AG10803 (cell line): ENCODE measurements around the gene LTB.

ENCODE experiments used
- DNase-seq: peaks from one replicate; pipeline ENCODE4 v3.0.0; 2010; ENCODE audit warnings: low read depth
- H3K4me3 ChIP-seq: 2 replicates; pipeline ENCODE4 v1.5.1; 2011; ENCODE audit warnings: mild to moderate bottlenecking, low read length, control low read depth
- CTCF ChIP-seq: conservative IDR thresholded peaks from 2 replicates; pipeline ENCODE4 v1.5.1; 2011; ENCODE audit warnings: mild to moderate bottlenecking, low read length, control low read depth, inconsistent platforms

LTB gene

GRCh38 chr6:31535538-31536324 lies 46.5 kb downstream of the LTB start:
- no peak overlapping the region for H3K4me3 ChIP-seq
- no peak for TF ChIP-seq CTCF
- no peak for DNase-seq

- TF ChIP-seq CTCF, result no peak
- DNase-seq, result no peak
- H3K4me3 ChIP-seq, result no peak overlapping the region
These were observed 47.6 kb downstream of the LTB start for GRCh38 chr6:31534521-31535040.

GRCh38 chr6:31534011-31534410 lies 48.2 kb downstream of the LTB start:
- no peak for TF ChIP-seq CTCF
- DNase-seq, result no peak
- no peak overlapping the region for H3K4me3 ChIP-seq

- no peak overlapping the region for H3K4me3 ChIP-seq
- DNase-seq, result no peak
- TF ChIP-seq CTCF, result no peak
These were observed 48.8 kb downstream of the LTB start for GRCh38 chr6:31533455-31533841.

- no peak for DNase-seq
- no peak for TF ChIP-seq CTCF
- no peak overlapping the region for H3K4me3 ChIP-seq
These were observed 49.4 kb downstream of the LTB start for GRCh38 chr6:31532644-31533454.

GRCh38 chr6:31531771-31532643 lies 50.2 kb downstream of the LTB start:
- no peak overlapping the region for H3K4me3 ChIP-seq
- no peak for TF ChIP-seq CTCF
- no peak for DNase-seq
